ENCODE results near the gene CATSPERZ.

DNA sequence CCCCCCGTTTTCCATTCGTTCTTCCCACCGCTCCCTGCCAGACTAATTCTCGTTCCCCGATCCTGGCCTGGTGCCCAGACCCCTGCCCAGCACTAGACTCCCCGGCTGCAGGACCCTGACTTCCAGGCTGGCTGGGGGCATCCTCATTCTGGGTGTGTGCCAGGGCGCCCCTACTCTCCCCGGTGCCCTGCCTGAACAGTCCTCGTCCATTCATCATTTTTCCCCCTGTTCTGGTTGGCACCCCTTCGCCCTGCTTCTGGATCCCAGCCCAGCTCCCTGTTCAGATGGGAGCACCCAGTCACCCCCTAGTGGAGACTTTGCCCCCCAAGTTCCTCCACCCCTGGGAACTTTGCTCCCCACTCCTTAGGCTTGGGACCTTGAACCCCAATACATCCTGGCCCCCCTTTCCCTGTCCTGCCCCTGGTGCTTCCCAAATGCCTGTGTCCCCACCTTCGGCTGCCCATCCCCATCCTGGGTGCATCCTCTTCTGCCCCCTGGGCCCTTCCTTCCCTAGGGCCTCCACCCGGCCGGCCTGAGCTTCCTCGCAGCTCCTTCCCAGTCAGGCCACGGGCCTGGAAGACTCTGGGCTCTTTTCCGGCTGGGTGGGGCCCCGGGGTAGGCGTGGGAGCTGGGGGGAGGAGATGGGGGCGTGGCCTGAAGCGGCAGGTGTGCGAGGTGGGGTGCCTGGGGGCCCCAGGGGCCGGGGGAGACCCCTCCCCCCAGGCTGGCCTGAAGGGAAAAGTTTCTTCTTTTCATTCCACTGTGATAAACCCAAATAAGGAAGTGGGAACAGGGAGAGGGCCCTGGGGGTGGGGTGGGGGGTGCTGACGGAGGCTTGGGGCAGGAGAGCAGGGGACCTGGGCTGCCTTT lies 47.9 kb upstream of the CATSPERZ start:
- TF ChIP-seq, protein P1, sequence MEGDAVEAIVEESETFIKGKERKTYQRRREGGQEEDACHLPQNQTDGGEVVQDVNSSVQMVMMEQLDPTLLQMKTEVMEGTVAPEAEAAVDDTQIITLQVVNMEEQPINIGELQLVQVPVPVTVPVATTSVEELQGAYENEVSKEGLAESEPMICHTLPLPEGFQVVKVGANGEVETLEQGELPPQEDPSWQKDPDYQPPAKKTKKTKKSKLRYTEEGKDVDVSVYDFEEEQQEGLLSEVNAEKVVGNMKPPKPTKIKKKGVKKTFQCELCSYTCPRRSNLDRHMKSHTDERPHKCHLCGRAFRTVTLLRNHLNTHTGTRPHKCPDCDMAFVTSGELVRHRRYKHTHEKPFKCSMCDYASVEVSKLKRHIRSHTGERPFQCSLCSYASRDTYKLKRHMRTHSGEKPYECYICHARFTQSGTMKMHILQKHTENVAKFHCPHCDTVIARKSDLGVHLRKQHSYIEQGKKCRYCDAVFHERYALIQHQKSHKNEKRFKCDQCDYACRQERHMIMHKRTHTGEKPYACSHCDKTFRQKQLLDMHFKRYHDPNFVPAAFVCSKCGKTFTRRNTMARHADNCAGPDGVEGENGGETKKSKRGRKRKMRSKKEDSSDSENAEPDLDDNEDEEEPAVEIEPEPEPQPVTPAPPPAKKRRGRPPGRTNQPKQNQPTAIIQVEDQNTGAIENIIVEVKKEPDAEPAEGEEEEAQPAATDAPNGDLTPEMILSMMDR (IDR thresholded peaks at IDR 0.05) = peak in 3 of 7 experiments; percentile 7 to 18 (median 9)
- no peak for TF ChIP-seq POLR2A (IDR thresholded peaks at IDR 0.05)
